ENCODE measurements around the gene IQCF6.
A peak's percentile ranks its signal among the peaks of the same experiment; 100 is the strongest.
"Not testable (repeated sequence)": the region's sequence is repeated elsewhere in the genome, so short reads cannot be mapped to it uniquely, and the experiment has no call there.

IQCF6 gene

GRCh38 chr3:51779137-51779536, at the start of gene IQCF6:
Gene IQCF6, minus strand, starts transcription at chr3:51779237. Its CDS starts 13 bp downstream, at chr3:51779224.
- DNase-seq (ENCODE audit: low read depth) = no peak

- no peak for DNase-seq (ENCODE audit: low read depth)
Observed at GRCh38 chr3:51828297-51828696, 49.3 kb upstream of the IQCF6 start.

GRCh38 chr3:51819709-51820406, 40.8 kb upstream of the IQCF6 start:
- no peak for DNase-seq (ENCODE audit: low read depth)

- no peak for DNase-seq (ENCODE audit: low read depth)
Observed at GRCh38 chr3:51819151-51819550, 40.1 kb upstream of the IQCF6 start.

GRCh38 chr3:51817375-51817774, 38.3 kb upstream of the IQCF6 start:
- DNase-seq (ENCODE audit: low read depth) = no peak

GRCh38 chr3:51816723-51817122, 37.7 kb upstream of the IQCF6 start:
- DNase-seq (ENCODE audit: low read depth) = no peak

GRCh38 chr3:51815614-51816013, 36.6 kb upstream of the IQCF6 start:
- DNase-seq (ENCODE audit: low read depth) = no peak

GRCh38 chr3:51814034-51814433, 35.0 kb upstream of the IQCF6 start:
- no peak for DNase-seq (ENCODE audit: low read depth)

- no peak for DNase-seq (ENCODE audit: low read depth)
Observed at GRCh38 chr3:51813539-51813938, 34.5 kb upstream of the IQCF6 start.

- DNase-seq (ENCODE audit: low read depth) = no peak
Observed at GRCh38 chr3:51808934-51809333, 29.9 kb upstream of the IQCF6 start.

GRCh38 chr3:51802106-51802703, 23.2 kb upstream of the IQCF6 start:
- DNase-seq (ENCODE audit: low read depth) = no peak

GRCh38 chr3:51800750-51801125, 21.7 kb upstream of the IQCF6 start:
- no peak for DNase-seq (ENCODE audit: low read depth)

GRCh38 chr3:51799879-51800749, 21.1 kb upstream of the IQCF6 start:
- DNase-seq (ENCODE audit: low read depth) = peak; percentile 61

GRCh38 chr3:51798411-51798963, 19.4 kb upstream of the IQCF6 start:
- DNase-seq (ENCODE audit: low read depth) = no peak

GRCh38 chr3:51796854-51797253, 17.8 kb upstream of the IQCF6 start:
- DNase-seq (ENCODE audit: low read depth) = no peak

GRCh38 chr3:51794206-51794605, 15.2 kb upstream of the IQCF6 start:
- DNase-seq (ENCODE audit: low read depth) = no peak

GRCh38 chr3:51792206-51792605, 13.2 kb upstream of the IQCF6 start:
- no peak for DNase-seq (ENCODE audit: low read depth)

GRCh38 chr3:51789437-51789836, 10.4 kb upstream of the IQCF6 start:
- no peak for DNase-seq (ENCODE audit: low read depth)

- DNase-seq (ENCODE audit: low read depth) = not testable (repeated sequence)
Observed at GRCh38 chr3:51787576-51787975, 8.5 kb upstream of the IQCF6 start.

- DNase-seq (ENCODE audit: low read depth) = no peak
Observed at GRCh38 chr3:51786267-51786666, 7.2 kb upstream of the IQCF6 start.

- DNase-seq (ENCODE audit: low read depth) = no peak
Observed at GRCh38 chr3:51778554-51778953, 483 bp downstream of the IQCF6 start.

GRCh38 chr3:51777985-51778384, 1.1 kb downstream of the IQCF6 start:
- no peak for DNase-seq (ENCODE audit: low read depth)

Measured in HS-5 (cell line).